ENCODE data around the gene PACRG. TPM values are rescaled to one million over a fixed set of nuclear protein-coding genes. Genes with fewer than 3 reads are reported as not detected.

Gene PACRG
- total RNA-seq, 1 donor, result 1.4 TPM

DNA sequence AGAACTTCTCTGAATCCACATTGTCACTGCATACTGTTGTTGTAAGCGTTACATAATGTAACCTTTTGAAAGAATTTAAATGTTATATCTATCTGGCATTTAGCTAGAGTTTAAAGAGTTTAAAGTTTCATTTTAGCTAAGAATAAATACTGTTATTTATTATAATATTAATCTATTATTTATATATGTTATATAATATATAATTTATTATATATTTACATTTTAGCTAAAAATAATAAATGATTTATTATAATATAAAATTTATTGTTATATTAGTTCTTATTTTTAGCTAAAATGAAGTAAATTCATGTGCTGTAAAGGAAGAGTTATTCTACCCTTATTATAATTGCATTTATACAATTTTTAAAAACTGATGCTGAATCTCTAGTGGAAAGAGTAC, 431.3 kb downstream of the PACRG start:
- Histone ChIP-seq H3K27me3 (ENCODE audit: insufficient read depth, low read length) (no peaks in the 10 kb centered on the region), H3K79me2 (ENCODE audit: insufficient read depth, low read length) (no peaks in the 10 kb centered on the region), H3K36me3 (ENCODE audit: insufficient read depth, low read length) (no peaks in the 10 kb centered on the region), H3K4me2 (ENCODE audit: insufficient read depth, low read length) (no peak overlapping the region), H3K9me3 (ENCODE audit: low read depth, low read length) (no peaks in the 10 kb centered on the region), H4K20me1 (ENCODE audit: insufficient read depth, low read length) (no peaks in the 10 kb centered on the region), H2AFZ (ENCODE audit: low read length) (no peak overlapping the region), H3K4me3 (ENCODE audit: insufficient read depth, low read length) (no peak overlapping the region), H3K27ac (ENCODE audit: low read depth, low read length) (no peak overlapping the region), H3K4me1 (ENCODE audit: insufficient read depth, low read length) (no peaks in the 10 kb centered on the region)
- TF ChIP-seq, protein P1, sequence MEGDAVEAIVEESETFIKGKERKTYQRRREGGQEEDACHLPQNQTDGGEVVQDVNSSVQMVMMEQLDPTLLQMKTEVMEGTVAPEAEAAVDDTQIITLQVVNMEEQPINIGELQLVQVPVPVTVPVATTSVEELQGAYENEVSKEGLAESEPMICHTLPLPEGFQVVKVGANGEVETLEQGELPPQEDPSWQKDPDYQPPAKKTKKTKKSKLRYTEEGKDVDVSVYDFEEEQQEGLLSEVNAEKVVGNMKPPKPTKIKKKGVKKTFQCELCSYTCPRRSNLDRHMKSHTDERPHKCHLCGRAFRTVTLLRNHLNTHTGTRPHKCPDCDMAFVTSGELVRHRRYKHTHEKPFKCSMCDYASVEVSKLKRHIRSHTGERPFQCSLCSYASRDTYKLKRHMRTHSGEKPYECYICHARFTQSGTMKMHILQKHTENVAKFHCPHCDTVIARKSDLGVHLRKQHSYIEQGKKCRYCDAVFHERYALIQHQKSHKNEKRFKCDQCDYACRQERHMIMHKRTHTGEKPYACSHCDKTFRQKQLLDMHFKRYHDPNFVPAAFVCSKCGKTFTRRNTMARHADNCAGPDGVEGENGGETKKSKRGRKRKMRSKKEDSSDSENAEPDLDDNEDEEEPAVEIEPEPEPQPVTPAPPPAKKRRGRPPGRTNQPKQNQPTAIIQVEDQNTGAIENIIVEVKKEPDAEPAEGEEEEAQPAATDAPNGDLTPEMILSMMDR (IDR thresholded peaks at IDR 0.05; ENCODE audit: extremely low read depth, low read depth, low read length), result no peak
- no peak for DNase-seq (ENCODE audit: insufficient read length, low spot score, missing footprints)

DNA sequence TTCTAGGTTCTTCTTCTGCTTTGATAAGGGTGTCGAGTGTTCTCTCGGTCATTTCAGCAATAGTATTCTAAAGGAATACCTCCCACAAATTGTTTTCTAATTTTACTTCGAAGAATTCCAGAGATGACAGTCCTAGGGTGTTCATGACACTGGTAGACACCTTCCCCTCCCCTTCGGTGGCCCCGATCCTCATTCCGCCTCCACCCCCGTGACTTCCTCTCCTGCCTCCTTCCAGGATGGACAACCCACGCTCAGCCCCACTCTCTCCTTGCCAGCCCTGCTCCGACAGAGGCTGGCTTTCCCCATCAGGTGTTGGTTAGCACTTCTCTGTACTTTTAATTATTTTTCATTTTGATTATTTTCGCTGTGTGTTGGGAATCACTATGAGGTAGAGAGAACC, 431.9 kb downstream of the PACRG start:
- H3K27ac ChIP-seq (ENCODE audit: low read depth, low read length), result no peak overlapping the region
- no peaks in the 10 kb centered on the region for H4K20me1 ChIP-seq (ENCODE audit: insufficient read depth, low read length)
- H3K27me3 ChIP-seq (ENCODE audit: insufficient read depth, low read length), result no peaks in the 10 kb centered on the region
- no peaks in the 10 kb centered on the region for H3K4me1 ChIP-seq (ENCODE audit: insufficient read depth, low read length)
- H3K9me3 ChIP-seq (ENCODE audit: low read depth, low read length), result no peaks in the 10 kb centered on the region
- no peak overlapping the region for H2AFZ ChIP-seq (ENCODE audit: low read length)
- DNase-seq (ENCODE audit: insufficient read length, low spot score, missing footprints), result no peak
- H3K79me2 ChIP-seq (ENCODE audit: insufficient read depth, low read length), result no peaks in the 10 kb centered on the region
- no peaks in the 10 kb centered on the region for H3K36me3 ChIP-seq (ENCODE audit: insufficient read depth, low read length)
- no peak overlapping the region for H3K4me3 ChIP-seq (ENCODE audit: insufficient read depth, low read length)
- TF ChIP-seq, protein P1 (IDR thresholded peaks at IDR 0.05; ENCODE audit: extremely low read depth, low read depth, low read length), result no peak
- no peak overlapping the region for H3K4me2 ChIP-seq (ENCODE audit: insufficient read depth, low read length)

DNA sequence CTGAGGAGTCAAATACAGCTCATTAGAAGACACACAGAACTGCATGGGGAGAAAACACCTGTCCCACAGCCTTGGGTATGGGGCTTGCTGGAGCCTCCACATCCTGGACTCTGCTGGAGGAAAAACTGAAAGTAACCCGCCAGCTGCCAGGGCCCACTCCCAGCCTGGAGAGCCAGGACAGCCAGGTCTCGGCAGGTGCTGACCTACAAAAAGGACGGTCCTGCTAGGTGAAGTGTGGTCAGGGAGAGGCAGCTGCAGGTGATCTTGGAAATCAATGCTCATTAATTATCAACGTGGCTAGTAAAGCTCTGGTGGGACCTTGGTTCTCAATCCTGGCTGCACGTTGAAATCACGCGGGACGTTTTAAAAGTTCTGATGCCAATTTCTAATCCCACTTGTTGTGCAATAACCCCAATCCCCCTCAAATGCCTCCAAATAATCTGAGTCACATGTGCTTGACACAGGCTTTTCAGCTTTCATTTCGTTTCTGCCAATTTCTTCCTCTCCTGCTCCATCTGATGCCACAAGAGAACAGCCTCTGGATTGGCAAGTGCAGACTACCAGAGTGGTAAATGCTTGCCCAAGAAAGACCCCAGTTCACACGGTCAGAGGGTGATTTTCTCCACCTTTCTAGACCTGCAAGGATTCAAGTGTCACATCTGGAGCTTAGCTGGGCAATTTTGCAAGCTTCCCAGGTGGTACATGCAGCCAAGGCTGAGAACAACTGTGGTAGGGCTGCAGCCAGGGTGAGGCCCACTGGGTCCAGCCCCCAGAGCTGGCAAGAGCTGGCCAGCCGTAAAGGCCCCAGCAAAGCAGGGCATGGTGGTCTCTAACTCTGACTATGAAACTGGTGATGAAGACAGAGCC, 434.5 kb downstream of the PACRG start:
- Histone ChIP-seq H3K9me3 (ENCODE audit: low read depth, low read length) (no peaks in the 10 kb centered on the region), H2AFZ (ENCODE audit: low read length) (no peak overlapping the region), H3K36me3 (ENCODE audit: insufficient read depth, low read length) (no peaks in the 10 kb centered on the region), H3K79me2 (ENCODE audit: insufficient read depth, low read length) (no peaks in the 10 kb centered on the region), H3K27me3 (ENCODE audit: insufficient read depth, low read length) (no peaks in the 10 kb centered on the region), H3K4me2 (ENCODE audit: insufficient read depth, low read length) (no peak overlapping the region), H3K4me1 (ENCODE audit: insufficient read depth, low read length) (no peaks in the 10 kb centered on the region), H3K27ac (ENCODE audit: low read depth, low read length) (no peak overlapping the region), H4K20me1 (ENCODE audit: insufficient read depth, low read length) (no peaks in the 10 kb centered on the region), H3K4me3 (ENCODE audit: insufficient read depth, low read length) (no peak overlapping the region)
- TF ChIP-seq, protein P1 (IDR thresholded peaks at IDR 0.05; ENCODE audit: extremely low read depth, low read depth, low read length), result no peak
- DNase-seq (ENCODE audit: insufficient read length, low spot score, missing footprints), result no peak

DNA sequence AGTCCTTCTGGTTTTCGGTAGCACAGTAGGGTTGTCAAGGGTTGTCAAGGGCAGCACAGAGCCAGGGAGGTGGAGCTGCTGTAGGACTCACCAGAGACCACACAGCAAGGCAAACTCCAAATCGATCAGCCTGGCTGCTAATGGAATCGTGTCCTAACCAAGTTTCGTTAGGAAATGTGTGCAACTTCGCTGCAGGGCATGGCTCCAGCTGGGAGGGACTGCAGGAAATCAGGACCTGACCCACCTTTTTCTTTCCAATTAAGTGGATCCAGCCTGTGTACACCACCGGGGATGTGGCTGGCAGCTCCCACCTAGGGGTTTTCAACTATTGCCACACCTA, 435.1 kb downstream of the PACRG start:
- no peak for DNase-seq (ENCODE audit: insufficient read length, low spot score, missing footprints)
- H3K36me3 ChIP-seq (ENCODE audit: insufficient read depth, low read length), result no peaks in the 10 kb centered on the region
- H3K4me3 ChIP-seq (ENCODE audit: insufficient read depth, low read length), result no peak overlapping the region
- H3K9me3 ChIP-seq (ENCODE audit: low read depth, low read length), result no peaks in the 10 kb centered on the region
- H3K79me2 ChIP-seq (ENCODE audit: insufficient read depth, low read length), result no peaks in the 10 kb centered on the region
- no peak overlapping the region for H3K4me2 ChIP-seq (ENCODE audit: insufficient read depth, low read length)
- H2AFZ ChIP-seq (ENCODE audit: low read length), result no peak overlapping the region
- H3K4me1 ChIP-seq (ENCODE audit: insufficient read depth, low read length), result no peaks in the 10 kb centered on the region
- H3K27ac ChIP-seq (ENCODE audit: low read depth, low read length), result no peak overlapping the region
- H4K20me1 ChIP-seq (ENCODE audit: insufficient read depth, low read length), result no peaks in the 10 kb centered on the region
- TF ChIP-seq, protein P1 (IDR thresholded peaks at IDR 0.05; ENCODE audit: extremely low read depth, low read depth, low read length), result no peak
- H3K27me3 ChIP-seq (ENCODE audit: insufficient read depth, low read length), result no peaks in the 10 kb centered on the region
